HG02678 (cell line): ENCODE measurements around the gene NNMT.

Experiments
- ATAC-seq: cut with Tn5 transposase; IDR thresholded peaks from one replicate; pipeline ENCODE4 v1.9.1; 2021; ENCODE audit warnings: mild to moderate bottlenecking, moderate library complexity; ENCODE audit not compliant: unreplicated experiment

NNMT gene

DNA sequence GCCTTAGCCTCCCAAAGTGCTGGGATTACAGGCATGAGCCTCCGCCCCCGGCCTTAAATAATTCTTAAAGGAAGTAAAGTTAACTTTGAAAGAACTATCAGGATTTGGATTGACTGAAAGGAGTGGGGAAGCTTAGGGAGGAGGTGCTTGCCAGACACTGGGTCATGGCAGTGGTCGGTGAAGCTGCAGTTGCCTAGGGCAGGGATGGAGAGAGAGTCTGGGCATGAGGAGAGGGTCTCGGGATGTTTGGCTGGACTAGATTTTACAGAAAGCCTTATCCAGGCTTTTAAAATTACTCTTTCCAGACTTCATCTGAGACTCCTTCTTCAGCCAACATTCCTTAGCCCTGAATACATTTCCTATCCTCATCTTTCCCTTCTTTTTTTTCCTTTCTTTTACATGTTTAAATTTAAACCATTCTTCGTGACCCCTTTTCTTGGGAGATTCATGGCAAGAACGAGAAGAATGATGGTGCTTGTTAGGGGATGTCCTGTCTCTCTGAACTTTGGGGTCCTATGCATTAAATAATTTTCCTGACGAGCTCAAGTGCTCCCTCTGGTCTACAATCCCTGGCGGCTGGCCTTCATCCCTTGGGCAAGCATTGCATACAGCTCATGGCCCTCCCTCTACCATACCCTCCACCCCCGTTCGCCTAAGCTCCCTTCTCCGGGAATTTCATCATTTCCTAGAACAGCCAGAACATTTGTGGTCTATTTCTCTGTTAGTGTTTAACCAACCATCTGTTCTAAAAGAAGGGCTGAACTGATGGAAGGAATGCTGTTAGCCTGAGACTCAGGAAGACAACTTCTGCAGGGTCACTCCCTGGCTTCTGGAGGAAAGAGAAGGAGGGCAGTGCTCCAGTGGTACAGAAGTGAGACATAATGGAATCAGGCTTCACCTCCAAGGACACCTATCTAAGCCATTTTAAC lies at the start of gene NNMT:
NNMT (plus strand) TSS at position 724 of the 929 bp plus-strand sequence; CDS start at position 882, 158 bp downstream.
- no peak for ATAC-seq

- no peak for ATAC-seq
These were observed 49.0 kb upstream of the NNMT start for GRCh38 chr11:114247070-114247789.

DNA sequence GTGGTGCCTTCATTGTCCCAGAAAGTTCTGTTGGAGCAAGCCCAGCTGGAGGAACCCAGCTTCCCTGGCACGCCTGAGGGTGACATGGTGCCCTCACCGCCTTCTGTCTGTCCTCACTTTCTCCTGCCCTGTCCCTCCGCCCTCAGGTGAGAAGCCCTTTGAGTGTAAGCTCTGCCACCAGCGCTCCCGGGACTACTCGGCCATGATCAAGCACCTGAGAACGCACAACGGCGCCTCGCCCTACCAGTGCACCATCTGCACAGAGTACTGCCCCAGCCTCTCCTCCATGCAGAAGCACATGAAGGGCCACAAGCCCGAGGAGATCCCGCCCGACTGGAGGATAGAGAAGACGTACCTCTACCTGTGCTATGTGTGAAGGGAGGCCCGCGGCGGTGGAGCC lies 46.0 kb upstream of the NNMT start:
- no peak for ATAC-seq

DNA sequence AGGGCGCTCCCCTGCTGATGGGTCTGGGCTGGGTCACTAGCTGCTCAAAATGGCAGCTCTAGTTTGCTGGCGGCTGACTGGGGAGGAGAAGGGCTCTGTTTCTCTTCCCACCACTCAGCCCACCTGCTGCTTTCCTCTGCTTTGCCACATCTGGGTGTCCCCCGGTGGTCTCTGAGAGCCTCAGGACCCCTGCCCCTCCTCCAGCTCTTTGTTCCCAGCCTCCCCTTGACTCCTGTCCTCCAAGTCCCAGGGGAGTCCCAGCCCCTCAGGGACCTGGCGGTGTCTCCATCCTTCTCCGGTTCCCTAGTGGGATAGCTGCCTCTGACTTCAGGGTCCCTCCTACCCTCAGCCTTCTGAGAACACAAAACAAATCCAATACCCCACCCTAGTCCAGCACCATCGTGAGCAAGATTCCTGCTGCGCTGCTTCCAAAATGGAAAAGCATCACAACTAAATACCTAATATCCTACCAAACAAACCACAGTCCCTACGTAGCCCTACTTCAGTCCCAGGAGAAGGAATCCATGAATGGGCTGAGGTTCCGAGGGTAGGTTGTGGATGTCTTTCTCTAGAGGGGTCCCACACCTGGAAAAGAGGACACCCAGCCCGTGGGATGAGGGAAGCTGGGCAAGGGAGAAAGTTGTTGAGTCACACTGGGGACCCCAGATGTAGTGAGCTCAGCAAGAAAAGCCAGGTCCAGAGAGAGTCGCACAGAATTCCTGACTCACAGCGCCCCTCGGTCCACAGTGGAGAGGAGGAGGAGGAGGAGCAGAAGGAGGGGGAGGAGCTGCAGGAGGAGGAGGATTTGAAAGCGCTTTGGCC lies 45.0 kb upstream of the NNMT start:
- ATAC-seq: no peak

- no peak for ATAC-seq
These were observed 44.3 kb upstream of the NNMT start for GRCh38 chr11:114251815-114252337.

DNA sequence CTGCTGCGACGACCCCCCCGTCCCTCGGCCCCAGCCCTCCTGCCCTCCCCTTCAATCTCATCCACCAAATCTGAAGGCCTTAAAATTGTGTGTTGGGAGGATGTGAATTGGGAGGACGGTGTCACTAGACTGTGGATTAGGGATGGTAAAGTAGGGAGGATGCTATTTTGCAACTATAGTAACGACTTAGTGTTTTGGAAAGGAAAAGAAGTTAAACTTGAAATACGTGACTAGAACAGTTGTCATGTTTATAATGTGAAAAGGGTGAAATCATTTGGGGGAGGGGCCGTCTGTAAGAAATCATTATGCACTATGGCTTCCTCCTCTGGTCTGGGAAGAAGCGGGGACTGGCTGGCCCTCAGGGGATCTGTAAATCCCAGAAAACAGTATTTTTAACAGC lies 43.4 kb upstream of the NNMT start:
- no peak for ATAC-seq

DNA sequence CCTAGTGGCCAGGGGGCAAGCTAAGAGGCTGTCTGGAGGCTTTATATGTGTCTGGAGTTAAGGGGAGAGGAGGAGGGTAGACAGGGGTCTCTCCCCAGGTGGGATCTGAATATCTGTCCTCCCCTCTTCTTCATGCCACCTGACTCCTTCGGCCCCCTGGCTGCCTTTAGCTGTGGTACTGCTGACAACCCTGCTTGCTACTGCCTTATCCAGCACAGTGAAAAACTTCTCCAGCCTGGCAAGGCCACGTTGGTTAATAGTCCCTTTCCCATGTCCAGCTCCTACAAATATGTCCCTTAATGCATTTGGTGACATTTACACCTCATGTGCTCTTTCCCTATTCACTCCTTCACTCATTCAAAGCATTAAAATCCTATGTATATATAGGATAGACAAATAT lies 42.4 kb upstream of the NNMT start:
- ATAC-seq: no peak

DNA sequence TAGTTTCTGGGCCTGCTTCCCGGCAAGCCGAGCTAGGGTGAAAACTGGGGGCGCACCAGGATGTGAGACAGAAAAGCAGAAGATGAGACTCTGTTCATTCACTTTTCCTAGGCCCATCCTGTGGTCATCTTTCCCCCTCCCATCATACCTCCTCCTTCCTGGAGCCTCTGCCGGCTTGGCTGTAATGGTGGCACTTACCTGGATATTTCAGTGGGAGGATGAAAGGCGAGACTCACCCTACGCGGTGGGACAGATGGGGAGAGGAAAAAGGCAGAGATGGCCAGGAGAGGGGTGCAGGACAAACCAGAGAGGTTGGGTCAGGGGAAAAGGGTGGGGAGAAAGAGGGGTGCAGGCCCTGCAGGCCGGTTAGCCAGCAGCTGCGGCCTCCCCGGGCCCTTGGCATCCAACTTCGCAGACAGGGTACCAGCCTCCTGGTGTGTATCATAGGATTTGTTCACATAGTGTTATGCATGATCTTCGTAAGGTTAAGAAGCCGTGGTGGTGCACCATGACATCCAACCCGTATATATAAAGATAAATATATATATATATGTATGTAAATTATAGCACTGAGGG lies 41.5 kb upstream of the NNMT start:
- ATAC-seq: no peak

GRCh38 chr11:114255289-114255688 lies 40.9 kb upstream of the NNMT start:
- no peak for ATAC-seq

- ATAC-seq: no peak
These were observed 39.8 kb upstream of the NNMT start for GRCh38 chr11:114256176-114256966.

GRCh38 chr11:114256967-114257286 lies 39.3 kb upstream of the NNMT start:
- no peak for ATAC-seq

DNA sequence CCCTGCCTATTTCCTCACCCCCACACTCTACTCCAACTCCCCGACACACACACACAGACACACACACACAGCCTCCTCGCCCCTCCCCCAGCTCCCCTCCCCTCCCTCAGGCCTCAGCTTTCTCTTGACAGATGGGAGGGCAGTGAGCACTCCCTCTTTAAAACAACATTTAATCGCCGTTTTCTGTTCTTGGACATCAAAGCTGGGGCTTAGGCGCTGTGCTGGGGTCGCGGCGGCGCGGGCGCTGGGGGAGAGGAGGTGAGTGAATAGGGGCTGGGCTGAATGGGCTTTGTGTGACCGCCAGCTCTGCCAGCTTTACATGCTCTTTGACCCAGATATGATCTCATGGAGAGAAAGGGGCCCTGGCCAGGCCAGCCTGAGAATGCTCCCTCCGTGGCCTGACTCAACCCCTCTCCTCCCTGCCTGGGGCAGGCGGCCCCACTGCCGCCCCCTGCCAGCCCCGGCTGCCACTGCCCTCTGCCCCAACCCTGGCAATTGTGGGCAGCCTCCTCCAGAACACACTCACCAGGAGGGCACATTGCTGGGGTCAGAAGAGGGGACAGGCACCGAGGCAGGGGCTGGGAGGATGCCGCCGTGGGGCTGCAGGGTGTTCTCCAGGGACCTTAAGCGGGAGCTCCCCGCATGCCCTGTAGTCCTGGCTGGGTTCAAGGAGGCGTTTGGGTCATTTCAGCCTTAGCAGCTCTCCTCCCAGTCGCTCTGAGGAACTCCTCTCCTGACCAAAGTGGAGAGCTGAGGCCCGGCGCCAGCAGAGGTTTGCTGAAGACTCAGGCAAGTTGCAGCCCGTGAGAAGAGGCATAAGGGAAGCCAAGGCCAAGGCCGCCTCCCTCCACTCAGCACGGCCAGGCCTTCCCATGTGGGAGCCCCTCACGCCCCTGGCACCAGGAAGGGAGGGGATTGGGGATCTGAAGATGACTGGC lies 38.3 kb upstream of the NNMT start:
- ATAC-seq: no peak

DNA sequence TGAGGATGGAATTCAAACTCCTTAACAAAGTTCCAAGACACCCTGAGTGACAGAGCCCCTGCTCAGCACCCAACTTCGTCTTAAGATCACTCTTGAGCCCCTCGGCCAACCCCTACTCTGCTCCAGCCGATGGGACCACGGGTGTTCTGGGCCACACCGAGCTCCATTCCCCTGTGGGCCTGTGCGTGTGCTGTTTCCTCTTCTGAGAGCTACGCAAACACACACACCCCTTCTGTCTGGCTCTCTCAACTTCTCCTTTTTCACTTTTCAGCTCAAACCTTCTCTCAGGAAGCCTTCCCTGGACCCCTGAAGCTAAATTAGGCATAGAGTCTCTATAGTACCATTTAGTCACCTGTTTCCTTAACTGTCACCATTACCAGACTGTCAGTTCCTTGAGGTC lies 37.5 kb upstream of the NNMT start:
- ATAC-seq: no peak

DNA sequence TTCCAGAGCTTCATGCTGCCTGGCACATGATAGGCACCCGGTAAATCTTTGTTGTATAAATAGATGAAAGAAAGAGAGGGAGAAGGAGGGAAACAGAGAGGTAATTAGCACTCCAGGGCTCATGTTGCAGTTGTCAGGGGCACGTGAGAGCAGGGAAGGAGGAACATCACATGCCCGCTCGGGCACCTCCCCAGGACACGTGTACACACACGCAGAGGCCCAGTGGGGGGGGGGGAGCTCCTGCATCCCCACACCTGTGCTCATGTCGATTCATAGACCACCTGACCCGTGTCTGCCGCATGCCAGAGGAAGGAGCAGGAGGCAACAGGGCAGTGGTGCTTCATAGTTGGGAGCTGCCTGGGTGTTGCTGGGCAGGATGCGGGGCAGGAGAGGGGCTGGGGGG lies 37.1 kb upstream of the NNMT start:
- ATAC-seq: no peak

DNA sequence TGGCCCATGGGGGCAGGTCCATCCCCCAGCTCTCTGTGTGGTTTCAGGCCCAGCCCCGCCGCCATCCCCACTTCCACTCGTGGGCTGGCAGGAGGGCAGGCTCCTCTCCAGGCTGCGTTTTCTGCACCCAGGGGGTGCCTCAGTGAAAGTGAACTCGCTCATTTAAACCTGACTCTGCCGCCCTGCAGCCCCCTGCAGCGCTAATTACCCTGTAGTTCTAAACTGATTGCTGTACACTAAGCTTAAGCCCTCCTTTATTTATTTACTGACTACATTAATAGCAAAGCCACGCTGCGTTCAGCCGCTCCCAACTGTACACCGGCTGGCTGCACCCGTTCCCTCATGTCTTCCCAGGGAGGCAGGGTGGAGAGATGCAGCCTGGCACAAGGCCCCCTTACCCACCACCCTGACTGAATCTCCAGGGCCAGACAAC lies 36.6 kb upstream of the NNMT start:
- ATAC-seq: no peak

GRCh38 chr11:114260077-114260476 lies 36.1 kb upstream of the NNMT start:
- ATAC-seq: no peak

- ATAC-seq: no peak
These were observed 35.7 kb upstream of the NNMT start for GRCh38 chr11:114260483-114260882.

GRCh38 chr11:114261791-114262190 lies 34.4 kb upstream of the NNMT start:
- no peak for ATAC-seq
